HEK293T (cell line): ENCODE data around the gene VWA8.

Source experiments
- BHLHE40 ChIP-seq: fragments of 450-650 bp; IDR thresholded peaks from 2 replicates; pipeline ENCODE4 v1.6.1; 2016; ENCODE audit warnings: mild to moderate bottlenecking, moderate library complexity, borderline replicate concordance
- ELF4 ChIP-seq: fragments of 450-650 bp; IDR thresholded peaks from 2 replicates; pipeline ENCODE4 v1.6.1; 2017; ENCODE audit warnings: antibody characterized with exemption
- FOXK2 ChIP-seq: fragments of 450-650 bp; IDR thresholded peaks from 2 replicates; pipeline ENCODE4 v1.6.1; 2016; ENCODE audit warnings: mild to moderate bottlenecking
- FOXM1 ChIP-seq: fragments of 450-650 bp; IDR thresholded peaks from 2 replicates; pipeline ENCODE4 v1.6.1; 2017; ENCODE audit warnings: mild to moderate bottlenecking, borderline replicate concordance
- HDGF ChIP-seq: fragments of 450-650 bp; IDR thresholded peaks from 2 replicates; pipeline ENCODE4 v1.6.1; 2017; ENCODE audit warnings: antibody characterized with exemption, borderline replicate concordance
- LEF1 ChIP-seq: fragments of 450-650 bp; IDR thresholded peaks from 2 replicates; pipeline ENCODE4 v1.6.1; 2017; ENCODE audit warnings: mild to moderate bottlenecking, borderline replicate concordance
- SP1 ChIP-seq: fragments of 450-650 bp; IDR thresholded peaks from 2 replicates; pipeline ENCODE4 v1.6.1; 2017
- SUZ12 ChIP-seq: fragments of 450-650 bp; IDR thresholded peaks from 2 replicates; pipeline ENCODE4 v1.6.1; 2016; ENCODE audit warnings: mild to moderate bottlenecking
- TARDBP ChIP-seq: fragments of 450-650 bp; IDR thresholded peaks from 2 replicates; pipeline ENCODE4 v1.6.1; 2016

GRCh38 chr13:41880966-41881365, 79.9 kb downstream of the VWA8 start:
- TF ChIP-seq LEF1, result no peak
- no peak for TF ChIP-seq ELF4
- TF ChIP-seq FOXK2, result no peak
- no peak for TF ChIP-seq SUZ12
- TF ChIP-seq HDGF, result no peak
- no peak for TF ChIP-seq TARDBP
- no peak for TF ChIP-seq FOXM1
- TF ChIP-seq BHLHE40, result no peak
- no peak for TF ChIP-seq SP1
